HCT116 (cell line): ENCODE results near the gene CPTP. TPM values are rescaled to one million over a fixed set of nuclear protein-coding genes. Genes with fewer than 3 reads are reported as not detected.

Experiments used
- ATAC-seq: fragments of 200-7000 bp; cut with Tn5 transposase; 2 replicates; pipeline ENCODE4 v1.9.1; 2020; ENCODE audit warnings: mild to moderate bottlenecking, moderate library complexity
- BruUV-seq: library from RNA; stranded (reverse); fragments of 400-500 nt; replicated peaks from 2 replicates; lab custom pipeline; 2021; lab: Mats Ljungman, UMichigan
- CTCF ChIA-PET: fragments of 300-600 bp; sonication (Branson Sonifier 250); formaldehyde crosslinking; loops from one replicate; lab custom pipeline; 2021; ENCODE audit warnings: antibody characterized with exemption; lab: Charles Lee
- POLR2A ChIA-PET: fragments of 300-600, 350-600 bp; sonication (Branson Sonifier 250); formaldehyde crosslinking; loops from one replicate; lab custom pipeline; 2021; ENCODE audit warnings: antibody characterized with exemption; lab: Charles Lee
- RAD21 ChIA-PET, 2 experiments: fragments of 300-600 bp; sonication (Branson Sonifier 250); formaldehyde crosslinking; loops; one replicate each; lab custom pipeline; 2023; ENCODE audit warnings: low total read pairs in 2 of 2; ENCODE audit not compliant: uncharacterized antibody in 2 of 2, unreplicated experiment in 2 of 2, low non-redundant PET in 1 of 2; lab: Charles Lee
- DNase-seq: peaks from one replicate; pipeline ENCODE4 v3.0.0-alpha.2; 2010; ENCODE audit warnings: low read depth, low spot score
- H2AFZ ChIP-seq: fragments of 200-600 bp; shearing (Covaris generic), sonication (generic); 2 replicates; pipeline ENCODE4 v1.6.1; 2017; ENCODE audit warnings: low read depth, mixed run types, mixed read lengths, antibody characterized with exemption, low read length; ENCODE audit not compliant: poor library complexity, severe bottlenecking
- H3K27ac ChIP-seq: 2 replicates; pipeline ENCODE4 v1.5.1; 2012; ENCODE audit warnings: low read depth, low read length
- H3K27me3 ChIP-seq: fragments of 200-600 bp; sonication (generic); 2 replicates; pipeline ENCODE4 v1.6.1; 2016; ENCODE audit warnings: mixed run types, low read length, mixed read lengths; ENCODE audit not compliant: insufficient read depth
- H3K36me3 ChIP-seq, 2 experiments: fragments of 200-500 bp in 1 of 2; fragments of 200-600 bp in 1 of 2; sonication (Bioruptor generic) in 1 of 2; sonication (generic) in 1 of 2; 2 replicates each; pipeline versions ENCODE4 v1.5.1 to v1.6.1; 2014 to 2016; ENCODE audit warnings: low read length in 2 of 2, inconsistent platforms in 1 of 2, mixed read lengths in 1 of 2, mixed run types in 1 of 2; ENCODE audit not compliant: insufficient read depth in 2 of 2, control insufficient read depth in 1 of 2
- H3K4me1 ChIP-seq, 2 experiments: fragments of 200-600 bp in 1 of 2; sonication (generic) in 1 of 2; 2 replicates each; pipeline versions ENCODE4 v1.5.1 to v1.6.1; 2012 to 2017; ENCODE audit warnings: low read length in 2 of 2, inconsistent platforms in 1 of 2, mild to moderate bottlenecking in 1 of 2, mixed read lengths in 1 of 2, mixed run types in 1 of 2, moderate library complexity in 1 of 2; ENCODE audit not compliant: insufficient read depth in 2 of 2, control insufficient read depth in 1 of 2
- H3K4me2 ChIP-seq: fragments of 200-600 bp; sonication (generic); 2 replicates; pipeline ENCODE4 v1.6.1; 2017; ENCODE audit warnings: mixed run types, low read length, mixed read lengths
- H3K4me3 ChIP-seq, 2 experiments: fragments of 200-600 bp in 1 of 2; sonication (generic) in 1 of 2; replicated peaks in 1 of 2; 2 replicates each; pipeline ENCODE4 v1.5.1; 2011 to 2016; ENCODE audit warnings: low read length in 2 of 2, control low read depth in 1 of 2, low read depth in 1 of 2, mild to moderate bottlenecking in 1 of 2, mixed read lengths in 1 of 2, mixed run types in 1 of 2
- H3K79me2 ChIP-seq: fragments of 200-600 bp; sonication (generic); 2 replicates; pipeline ENCODE4 v1.6.1; 2017; ENCODE audit warnings: mild to moderate bottlenecking, mixed run types, low read length, moderate library complexity, mixed read lengths; ENCODE audit not compliant: insufficient read depth
- H3K9ac ChIP-seq: fragments of 200-600 bp; sonication (generic); 2 replicates; pipeline ENCODE4 v1.6.1; 2016; ENCODE audit warnings: low read length, mixed read lengths
- H3K9me2 ChIP-seq: fragments of 200-600 bp; sonication (generic), shearing (Covaris generic); 2 replicates; pipeline ENCODE4 v1.6.1; 2017; ENCODE audit warnings: mixed run types, mild to moderate bottlenecking, moderate library complexity; ENCODE audit not compliant: insufficient read depth
- H3K9me3 ChIP-seq, 2 experiments: fragments of 200-500 bp in 1 of 2; fragments of 200-600 bp in 1 of 2; sonication (Bioruptor generic) in 1 of 2; sonication (generic) in 1 of 2; 2 replicates each; pipeline ENCODE4 v1.6.1; 2014 to 2017; ENCODE audit warnings: low read length in 2 of 2, mixed read lengths in 2 of 2, inconsistent platforms in 1 of 2, low read depth in 1 of 2, mild to moderate bottlenecking in 1 of 2, mixed run types in 1 of 2, moderate library complexity in 1 of 2; ENCODE audit not compliant: control insufficient read depth in 1 of 2, insufficient read depth in 1 of 2
- H4K20me1 ChIP-seq: fragments of 200-600 bp; sonication (generic), shearing (Covaris generic); 2 replicates; pipeline ENCODE4 v1.6.1; 2017; ENCODE audit warnings: mixed run types, mild to moderate bottlenecking, moderate library complexity; ENCODE audit not compliant: insufficient read depth
- EZH2phosphoT487 ChIP-seq: fragments of 200-600 bp; IDR thresholded peaks from 2 replicates; pipeline ENCODE4 v1.6.1; 2018; ENCODE audit warnings: antibody characterized with exemption, borderline replicate concordance
- POLR2AphosphoS5 ChIP-seq: IDR thresholded peaks from 2 replicates; pipeline ENCODE4 v1.6.1; 2011; ENCODE audit warnings: mild to moderate bottlenecking, low read depth, low read length, moderate library complexity
- SIN3A ChIP-seq: IDR thresholded peaks from 2 replicates; pipeline ENCODE4 v1.6.1; 2012; ENCODE audit warnings: low read depth
- intact Hi-C: fragments of 100-400 bp; cut with micrococcal nuclease; formaldehyde crosslinking; loops from 2 replicates; pipeline ENCODE4 v1.10.0; 2022
- total RNA-seq: library from RNA; stranded (reverse); gene quantifications from one replicate; pipeline ENCODE4 v1.2.1, GENCODE V29; 2021; ENCODE audit not compliant: unreplicated experiment
- TF ChIP-seq, protein P1 (sequence below): IDR thresholded peaks from 2 replicates; pipeline ENCODE4 v1.6.1; 2012

CPTP gene
- total RNA-seq, 1 experiment from 2014 or later = 16.3 TPM

DNA sequence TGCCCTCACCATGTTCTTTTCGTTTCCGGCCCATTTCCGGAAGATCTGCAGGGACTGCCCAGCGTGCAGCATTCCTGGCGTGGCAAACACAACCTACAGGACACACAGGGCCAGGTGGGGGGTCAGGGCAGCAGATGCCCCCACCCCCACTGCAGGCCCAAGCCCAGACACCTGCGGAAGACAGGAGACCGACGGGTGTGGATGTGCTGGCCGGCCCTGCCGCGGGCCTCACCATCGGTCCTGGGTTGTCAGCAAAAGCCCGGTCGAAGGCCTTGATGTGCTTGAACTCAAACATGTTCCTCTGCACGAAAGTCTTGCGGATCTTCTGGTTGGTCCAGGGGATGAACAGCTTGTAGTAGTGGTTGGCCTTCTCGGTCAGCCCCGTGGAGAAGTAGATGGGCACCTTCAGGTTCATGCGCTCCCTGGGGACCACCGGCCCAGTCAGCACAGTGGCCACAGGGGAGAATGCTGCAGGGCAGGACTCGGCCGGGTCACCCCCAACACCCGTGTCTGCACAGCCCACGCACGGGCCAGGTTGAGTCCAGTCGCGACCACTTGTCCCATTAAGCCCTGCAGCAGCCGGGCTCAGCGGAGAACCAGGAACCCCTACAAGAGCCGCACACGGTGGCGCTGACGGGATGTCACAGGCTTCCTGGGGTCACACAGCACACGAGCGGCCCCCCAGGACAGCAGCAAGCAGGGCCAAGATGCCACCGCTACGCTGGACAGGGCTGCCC lies 10.9 kb upstream of the CPTP start:
- TF ChIP-seq POLR2AphosphoS5 (no peak), SIN3A (no peak), EZH2phosphoT487 (no peak)
- DNase-seq (no peak), ATAC-seq (no peak)
- ChIA-PET RAD21 (no interaction called here), POLR2A (no interaction called here), CTCF (no interaction called here)
- H3K36me3 ChIP-seq = peaks cover 19 to 39% of the 10 kb centered on the region in 2 experiments
- no peak overlapping the region for H3K4me3 ChIP-seq
- peaks cover 88% of the 10 kb centered on the region for H3K79me2 ChIP-seq
- BruUV-seq = no TSS peak
- H3K9me3 ChIP-seq = no peaks in the 10 kb centered on the region
- no peak overlapping the region for H2AFZ ChIP-seq
- peaks cover 20 to 42% of the 10 kb centered on the region in 2 experiments for H3K4me1 ChIP-seq
- H3K27ac ChIP-seq = peak overlapping the region; percentile 29; the same call in 1 of the 2 replicates
- intact Hi-C loops = no loop called here
- H3K27me3 ChIP-seq = no peaks in the 10 kb centered on the region
- peaks cover 5% of the 10 kb centered on the region; the same call in 1 of the 2 replicates for H4K20me1 ChIP-seq
- H3K9ac ChIP-seq = no peak overlapping the region
- H3K4me2 ChIP-seq = no peak overlapping the region
- no peaks in the 10 kb centered on the region for H3K9me2 ChIP-seq

DNA sequence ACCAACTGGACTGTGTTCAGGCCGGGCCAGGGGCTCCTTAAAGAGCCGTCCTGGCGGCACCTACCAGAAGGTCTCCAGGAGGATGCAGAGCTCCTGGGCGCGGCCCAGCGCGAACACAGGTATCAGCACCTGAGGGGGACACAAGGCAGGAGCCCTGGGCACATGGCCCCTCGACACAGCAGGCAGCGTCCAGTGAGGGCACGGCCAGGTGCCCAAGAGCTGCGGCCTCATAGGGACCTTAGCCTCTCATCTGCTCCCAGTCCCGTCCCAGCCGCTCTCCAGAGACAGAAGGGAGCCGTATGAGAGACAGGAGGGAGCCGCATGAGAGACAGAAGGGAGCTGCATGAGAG lies 10.4 kb upstream of the CPTP start:
- peaks cover 90% of the 10 kb centered on the region for H3K79me2 ChIP-seq
- no peak overlapping the region for H3K4me2 ChIP-seq
- no peaks in the 10 kb centered on the region for H3K27me3 ChIP-seq
- intact Hi-C loops = no loop called here
- no peak overlapping the region for H2AFZ ChIP-seq
- H3K27ac ChIP-seq = peak overlapping the region; percentile 14; the same call in 1 of the 2 replicates
- peaks cover 19 to 44% of the 10 kb centered on the region in 2 experiments for H3K36me3 ChIP-seq
- no peaks in the 10 kb centered on the region for H3K9me3 ChIP-seq
- no peak overlapping the region for H3K4me3 ChIP-seq
- H4K20me1 ChIP-seq = peaks cover 9% of the 10 kb centered on the region; the same call in 1 of the 2 replicates
- TF ChIP-seq, protein P1, sequence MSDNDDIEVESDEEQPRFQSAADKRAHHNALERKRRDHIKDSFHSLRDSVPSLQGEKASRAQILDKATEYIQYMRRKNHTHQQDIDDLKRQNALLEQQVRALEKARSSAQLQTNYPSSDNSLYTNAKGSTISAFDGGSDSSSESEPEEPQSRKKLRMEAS = no peak
- ChIA-PET RAD21 (no interaction called here), POLR2A (no interaction called here), CTCF (no interaction called here)
- DNase-seq (no peak), ATAC-seq (no peak)
- peaks cover 24 to 47% of the 10 kb centered on the region in 2 experiments for H3K4me1 ChIP-seq
- H3K9ac ChIP-seq = no peak overlapping the region
- no peaks in the 10 kb centered on the region for H3K9me2 ChIP-seq
- no TSS peak for BruUV-seq
